Kidney epithelial cell (primary cell): ENCODE measurements around the gene KCNIP4. TPM values are rescaled to one million over a fixed set of nuclear protein-coding genes. Genes with fewer than 3 reads are reported as not detected.

Experiments used
- DNase-seq: peaks from one replicate; pipeline ENCODE4 v3.0.0-alpha.2; 2010; ENCODE audit warnings: low read depth
- H3K27me3 ChIP-seq: 2 replicates; pipeline ENCODE4 v1.6.0; 2011; ENCODE audit warnings: low read length; ENCODE audit not compliant: control insufficient read depth, insufficient read depth
- H3K36me3 ChIP-seq: 2 replicates; pipeline ENCODE4 v1.5.1; 2011; ENCODE audit warnings: low read length; ENCODE audit not compliant: control insufficient read depth, insufficient read depth
- H3K4me3 ChIP-seq: 2 replicates; pipeline ENCODE4 v1.5.1; 2011; ENCODE audit warnings: low read depth, mild to moderate bottlenecking, control low read depth, low read length
- CTCF ChIP-seq: IDR thresholded peaks from 2 replicates; pipeline ENCODE4 v1.5.1; 2011; ENCODE audit warnings: mild to moderate bottlenecking, moderate library complexity, low read length, control low read depth, inconsistent platforms; ENCODE audit not compliant: insufficient read depth, poor library complexity, severe bottlenecking
- total RNA-seq: library from RNA; depleted of rRNA; stranded (reverse); fragments of >200 nt; gene quantifications from 2 replicates; pipeline ENCODE4 v1.2.3, GENCODE V29; 2015

The KCNIP4 gene
- total RNA-seq, 1 donor from 2014 or later: 5.5 TPM

- no peak for DNase-seq
- H3K36me3 ChIP-seq: no peaks in the 10 kb centered on the region
- no peak for TF ChIP-seq CTCF
- no peak overlapping the region for H3K4me3 ChIP-seq
- H3K27me3 ChIP-seq: no peaks in the 10 kb centered on the region
Observed at GRCh38 chr4:21628116-21628670, 320.4 kb downstream of the KCNIP4 start.

- Histone ChIP-seq H3K27me3 (no peaks in the 10 kb centered on the region), H3K4me3 (no peak overlapping the region), H3K36me3 (no peaks in the 10 kb centered on the region)
- no peak for TF ChIP-seq CTCF
- no peak for DNase-seq
Observed at GRCh38 chr4:21625447-21625846, 323.1 kb downstream of the KCNIP4 start.

- no peaks in the 10 kb centered on the region for H3K27me3 ChIP-seq
- H3K36me3 ChIP-seq: no peaks in the 10 kb centered on the region
- TF ChIP-seq CTCF: no peak
- no peak for DNase-seq
- H3K4me3 ChIP-seq: no peak overlapping the region
Observed at GRCh38 chr4:21605006-21605405, 343.6 kb downstream of the KCNIP4 start.

- no peak overlapping the region for H3K4me3 ChIP-seq
- H3K36me3 ChIP-seq: no peaks in the 10 kb centered on the region
- TF ChIP-seq CTCF: no peak
- no peaks in the 10 kb centered on the region for H3K27me3 ChIP-seq
- DNase-seq: no peak
Observed at GRCh38 chr4:21596521-21596920, 352.1 kb downstream of the KCNIP4 start.

- Histone ChIP-seq H3K27me3 (no peaks in the 10 kb centered on the region), H3K36me3 (no peaks in the 10 kb centered on the region), H3K4me3 (no peak overlapping the region)
- TF ChIP-seq CTCF: no peak
- DNase-seq: no peak
Observed at GRCh38 chr4:21593671-21594001, 354.9 kb downstream of the KCNIP4 start.

- no peak for DNase-seq
- no peaks in the 10 kb centered on the region for H3K36me3 ChIP-seq
- H3K4me3 ChIP-seq: no peak overlapping the region
- no peak for TF ChIP-seq CTCF
- no peaks in the 10 kb centered on the region for H3K27me3 ChIP-seq
Observed at GRCh38 chr4:21592970-21593670, 355.5 kb downstream of the KCNIP4 start.
